C1 segment of cervical spinal cord (tissue), 14 donors: ENCODE measurements around the gene VSTM2L.

ENCODE experiments used
- DNase-seq, 14 donors: peaks; one replicate each; lab custom pipeline; 2025; lab: John Stamatoyannopoulos, UW

The VSTM2L gene

DNA sequence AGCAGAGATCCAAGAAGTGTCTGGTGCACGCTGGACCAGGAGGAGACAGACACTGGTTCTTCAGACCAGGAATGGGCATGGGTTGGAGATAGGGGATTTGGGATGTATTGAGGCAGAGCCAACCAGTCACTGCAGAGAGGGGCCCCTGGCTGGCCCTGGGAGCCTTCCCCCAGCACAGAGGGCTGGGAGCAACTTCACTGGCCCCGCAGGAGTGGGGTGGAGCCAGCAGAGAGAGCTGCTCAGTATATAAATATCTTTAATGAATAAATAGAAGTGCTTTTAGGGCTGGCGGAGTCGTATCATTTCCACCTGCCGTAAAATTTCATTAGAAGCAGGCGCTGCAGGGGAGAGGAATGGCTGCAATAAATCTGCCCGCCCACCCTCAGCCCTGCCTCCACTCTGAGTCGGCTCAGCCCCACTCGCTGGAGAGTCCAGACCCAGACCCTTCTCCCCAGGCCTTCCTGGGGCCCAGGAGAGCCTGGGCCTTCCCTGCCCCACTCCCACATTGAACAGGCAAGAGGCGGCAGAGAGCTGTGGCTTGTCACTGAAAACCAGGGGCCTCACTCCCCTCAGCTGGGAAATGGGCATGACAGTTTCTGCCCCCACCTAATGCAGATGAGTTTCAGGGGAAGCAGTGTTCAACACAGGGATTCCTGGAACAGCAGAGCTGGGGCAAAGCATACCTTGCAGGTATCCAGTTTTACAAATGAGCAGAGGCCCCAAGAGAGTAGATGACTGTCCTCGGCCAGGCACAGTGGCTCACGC lies 23.9 kb upstream of the VSTM2L start:
- no peak for DNase-seq

GRCh38 chr20:37879843-37880242 lies 23.1 kb upstream of the VSTM2L start:
- no peak for DNase-seq

DNA sequence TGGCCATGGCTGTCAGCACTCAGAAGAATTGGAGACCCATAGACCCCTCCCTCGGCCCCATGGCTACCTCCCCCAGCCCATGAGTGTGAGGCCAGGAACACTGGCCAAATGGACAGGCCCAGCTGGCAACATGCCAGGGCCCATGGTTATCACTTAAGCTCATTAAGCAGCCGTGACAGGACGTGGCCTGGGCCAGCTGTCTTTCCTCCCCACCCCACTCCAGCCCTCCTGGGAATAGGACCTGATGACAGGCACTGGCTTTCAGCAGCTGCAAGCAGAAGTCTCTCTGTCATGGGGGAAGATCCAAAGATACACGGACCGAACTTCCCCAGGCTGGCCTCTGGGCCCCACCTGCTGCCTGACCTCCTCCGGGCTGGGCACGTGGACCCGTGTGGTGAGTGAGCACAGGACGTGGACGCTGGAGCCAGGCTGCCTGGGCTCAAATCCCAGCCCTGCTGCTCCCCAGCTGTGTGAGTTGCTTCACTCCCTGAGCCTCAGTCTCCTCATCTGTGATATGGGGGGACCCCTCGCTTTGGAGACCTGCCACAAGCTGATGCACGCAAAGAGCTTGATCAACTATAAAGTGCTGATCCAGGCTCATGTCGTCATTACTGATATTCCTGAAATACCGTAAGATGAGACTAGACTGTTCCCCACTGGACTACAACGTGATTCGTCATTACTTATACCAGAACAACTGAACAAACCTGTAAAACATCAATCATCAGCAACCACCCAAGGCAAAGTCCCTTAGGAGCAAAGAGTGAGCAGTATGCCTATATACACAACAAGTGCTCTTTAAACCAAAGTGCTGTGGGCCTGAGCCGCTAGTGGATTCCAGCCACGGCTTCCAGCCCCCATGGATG lies 22.0 kb upstream of the VSTM2L start:
- no peak for DNase-seq

GRCh38 chr20:37881601-37882343 lies 21.2 kb upstream of the VSTM2L start:
- no peak for DNase-seq

DNA sequence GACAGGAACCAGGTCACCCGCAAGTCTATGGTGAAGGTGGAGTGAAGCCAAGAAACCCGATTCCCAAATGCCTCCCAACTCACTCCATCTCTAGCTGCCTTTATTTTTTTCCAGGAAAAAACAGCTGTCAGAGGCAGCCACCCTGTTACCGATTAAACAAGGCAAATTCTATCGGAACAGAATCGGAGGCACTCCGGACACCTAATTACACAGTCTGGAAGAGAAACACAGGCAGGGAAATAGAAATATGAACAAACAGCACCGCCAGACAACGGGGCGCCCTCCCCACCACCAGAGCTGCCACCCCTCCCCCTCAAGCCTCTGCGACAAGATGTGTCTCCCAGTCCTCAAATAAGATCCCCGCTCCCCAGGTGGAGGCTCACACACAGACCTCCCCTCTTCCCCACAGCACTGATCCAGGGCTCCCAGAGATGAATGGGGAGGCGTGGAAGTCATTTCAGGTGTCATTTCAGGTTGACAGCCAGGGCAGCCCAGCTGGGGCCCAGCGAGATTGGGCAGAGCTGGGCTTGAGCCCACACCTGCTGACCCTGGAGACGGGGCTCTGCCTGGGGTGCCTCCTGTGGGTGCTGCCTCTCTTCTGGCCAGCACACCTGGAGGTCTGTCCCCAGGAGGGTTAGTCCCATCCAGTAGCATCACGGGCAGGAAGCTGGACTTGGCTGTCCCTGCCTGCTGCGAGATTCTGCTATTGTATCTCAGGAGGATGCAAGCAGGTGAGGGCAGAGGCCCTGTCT lies 19.8 kb upstream of the VSTM2L start:
- DNase-seq, result no peak

DNA sequence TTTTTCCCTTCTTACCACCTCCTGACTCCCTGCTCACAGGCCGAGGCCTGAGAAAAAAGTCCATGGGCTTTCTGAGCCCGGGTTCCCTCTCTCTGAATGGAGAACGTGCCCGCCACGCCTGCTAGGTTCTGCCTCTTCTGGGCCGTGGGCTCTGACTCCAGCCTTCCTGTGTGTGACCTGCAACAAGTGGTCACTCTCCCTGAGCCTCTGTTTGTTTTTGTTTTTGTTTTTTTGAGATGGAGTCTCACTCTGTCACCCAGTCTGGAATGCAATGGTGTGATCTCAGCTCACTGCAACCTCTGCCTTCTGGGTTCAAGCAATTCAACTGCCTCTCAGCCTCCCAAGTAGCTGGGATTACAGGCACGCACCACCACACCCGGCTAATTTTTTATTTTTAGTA lies 17.9 kb upstream of the VSTM2L start:
- DNase-seq, result no peak

GRCh38 chr20:37885593-37886503 lies 17.1 kb upstream of the VSTM2L start:
- DNase-seq, result no peak

- no peak for DNase-seq
These were observed 16.1 kb upstream of the VSTM2L start for GRCh38 chr20:37886851-37887297.

GRCh38 chr20:37888641-37889040 lies 14.3 kb upstream of the VSTM2L start:
- no peak for DNase-seq

DNA sequence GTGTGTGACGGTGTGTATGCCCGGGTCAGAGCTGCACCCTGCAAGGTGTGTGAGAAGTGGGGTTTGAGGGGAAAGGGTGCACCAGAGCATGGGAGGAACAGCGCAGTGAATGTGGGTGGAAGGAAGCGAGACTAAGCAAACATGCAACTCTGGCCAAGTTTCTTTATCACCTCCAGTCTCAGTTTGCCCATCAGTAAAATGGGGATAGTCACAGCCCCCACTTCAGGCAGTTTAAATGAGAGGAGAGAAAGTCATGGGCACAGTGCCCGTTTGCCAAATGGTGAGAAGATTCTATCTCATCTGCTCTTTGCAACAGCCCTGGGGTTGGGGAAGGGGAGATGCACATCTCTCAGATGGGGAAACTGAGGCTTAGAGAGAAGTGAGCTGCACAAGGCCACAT lies 12.8 kb upstream of the VSTM2L start:
- DNase-seq, result no peak

GRCh38 chr20:37890643-37891042 lies 12.3 kb upstream of the VSTM2L start:
- DNase-seq, result no peak

DNA sequence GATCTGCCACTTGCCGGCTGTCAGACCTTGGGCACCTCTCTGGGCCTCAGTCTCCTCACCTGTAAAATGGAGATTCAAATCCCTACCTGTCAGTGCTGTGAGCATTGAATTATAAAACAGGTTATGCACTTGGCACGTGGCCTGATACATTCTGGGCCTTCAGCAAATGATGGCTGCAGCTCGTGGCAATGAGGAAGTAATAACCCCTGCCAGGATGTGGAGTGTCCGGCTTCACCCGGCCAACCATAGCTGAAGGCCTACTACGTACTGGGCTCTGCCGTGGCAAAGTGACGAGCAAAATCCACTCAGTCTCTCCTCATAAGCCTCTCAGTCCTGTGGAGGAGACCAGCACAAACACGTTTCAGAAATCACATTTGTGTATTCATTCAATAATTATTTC lies 10.9 kb upstream of the VSTM2L start:
- DNase-seq, result no peak

GRCh38 chr20:37893566-37894241 lies 9.2 kb upstream of the VSTM2L start:
- no peak for DNase-seq

- DNase-seq, result no peak
These were observed 8.5 kb upstream of the VSTM2L start for GRCh38 chr20:37894454-37894853.

- DNase-seq, result no peak
These were observed 7.8 kb upstream of the VSTM2L start for GRCh38 chr20:37895166-37895565.

- DNase-seq, result peak in 7 of 14 donors; percentile 6 to 47 (median 13)
These were observed 5.9 kb upstream of the VSTM2L start for GRCh38 chr20:37896932-37897548.

DNA sequence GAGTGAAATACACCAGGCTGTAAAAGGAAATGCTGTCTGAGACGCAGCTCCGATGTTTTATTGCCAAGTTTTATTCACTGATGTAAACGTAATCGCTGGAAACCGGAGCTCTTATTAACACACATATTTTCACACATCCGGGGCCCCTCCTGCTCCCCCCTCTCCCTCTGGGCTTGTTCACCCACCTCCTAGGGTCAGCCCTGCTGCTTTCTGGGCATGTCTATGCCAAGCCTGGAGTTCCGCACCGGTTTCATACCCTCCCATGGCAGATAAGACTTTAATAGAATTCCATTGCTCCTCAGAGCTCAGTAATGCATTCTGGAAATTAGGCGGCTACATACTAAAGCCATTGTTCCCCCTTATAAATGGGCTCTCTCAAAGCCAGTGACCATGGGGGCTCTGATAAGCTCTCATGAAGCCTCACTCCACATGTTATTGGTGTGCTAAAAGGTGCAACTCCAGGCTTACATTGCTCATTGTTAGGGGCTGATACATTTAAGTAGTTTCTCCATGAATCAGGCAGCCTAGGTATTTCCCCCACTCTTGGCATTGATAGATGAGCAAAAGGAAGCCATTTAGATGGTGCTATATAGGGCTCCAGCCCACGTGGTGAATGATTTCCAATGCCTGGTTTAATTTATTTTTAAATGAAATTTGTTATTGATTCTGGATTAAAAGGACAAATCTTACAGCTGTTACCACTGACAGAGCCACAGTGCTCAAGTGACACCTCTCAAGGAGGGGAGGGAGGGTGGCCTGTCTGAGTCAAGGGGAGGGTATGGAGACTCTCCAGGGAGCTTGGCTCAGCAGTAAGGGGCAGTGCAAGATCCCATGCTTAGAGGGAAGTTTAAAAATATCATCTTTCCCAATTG lies 4.5 kb upstream of the VSTM2L start:
- no peak for DNase-seq
